H1 (cell line): Measurements from ENCODE around the gene LAMP1. TPM values are rescaled to one million over a fixed set of nuclear protein-coding genes. Genes with fewer than 3 reads are reported as not detected.

ENCODE experiments used
- ATF2 ChIP-seq: IDR thresholded peaks from 2 replicates; pipeline ENCODE4 v1.6.1; 2012; ENCODE audit warnings: low read length, inconsistent platforms
- CHD7 ChIP-seq: fragments of 300-600 bp; sonication (generic); IDR thresholded peaks from 2 replicates; pipeline ENCODE4 v1.7.1; 2012; ENCODE audit warnings: low read length, moderate library complexity, mild to moderate bottlenecking, inconsistent platforms; ENCODE audit not compliant: insufficient replicate concordance
- EGR1 ChIP-seq: IDR thresholded peaks from 2 replicates; pipeline ENCODE4 v1.6.1; 2011; ENCODE audit warnings: low read depth, low read length, borderline replicate concordance
- JUND ChIP-seq: IDR thresholded peaks from 2 replicates; pipeline ENCODE4 v1.6.1; 2011; ENCODE audit warnings: mild to moderate bottlenecking, improper control_type of control experiment, low read length
- POU5F1 ChIP-seq: IDR thresholded peaks from 2 replicates; pipeline ENCODE4 v1.6.1; 2011; ENCODE audit warnings: low read depth, mild to moderate bottlenecking, low read length, moderate library complexity
- SIN3A ChIP-seq, 2 experiments: IDR thresholded peaks in 1 of 2; conservative IDR thresholded peaks in 1 of 2; 2 replicates each; pipeline ENCODE4 v1.6.1; 2011 to 2012; ENCODE audit warnings: low read length in 2 of 2, improper control_type of control experiment in 1 of 2, low read depth in 1 of 2, mild to moderate bottlenecking in 1 of 2
- SIRT6 ChIP-seq: IDR thresholded peaks from one replicate; pipeline ENCODE4 v1.7.1; 2012; ENCODE audit warnings: low read length, inconsistent platforms
- YY1 ChIP-seq: IDR thresholded peaks from 2 replicates; pipeline ENCODE4 v1.6.1; 2011; ENCODE audit warnings: low read depth, mild to moderate bottlenecking, low read length
- polyA plus RNA-seq, 7 experiments: library from polyadenylated mRNA; depleted of rRNA in 3 of 7; stranded (reverse) in 5 of 7; unstranded in 2 of 7; fragments of >200 nt in 5 of 7; fragments of 200-250 nt in 2 of 7; gene quantifications; 1 replicate in 5 of 7; 2 replicates in 1 of 7; 4 replicates in 1 of 7; pipeline versions ENCODE4 v1.2.1 to v1.2.3, GENCODE V29; 2011 to 2013; ENCODE audit warnings: missing spikeins in 2 of 7, mixed read lengths in 2 of 7
- total RNA-seq: library from RNA; stranded (reverse); fragmentation: NEBNext Ultra II Directional; extraction: Animal tissue kit (Norgen Biotek cat#: 25700); gene quantifications from 2 replicates; pipeline ENCODE4 v1.2.1, GENCODE V29; 2021

LAMP1 gene
- total and polyA plus RNA-seq, 2 of the 8 experiments (the other 6 are each of a cell fraction or from before 2014, with no cell fraction given) = 97.6 to 140 TPM

GRCh38 chr13:113292021-113292862, 4.8 kb upstream of the LAMP1 start (continued):
- TF ChIP-seq CHD7 = no peak
- no peak for TF ChIP-seq YY1
- TF ChIP-seq JUND = no peak
- no peak for TF ChIP-seq POU5F1
- TF ChIP-seq EGR1 = peak; percentile 98
- TF ChIP-seq ATF2 = no peak
- TF ChIP-seq SIN3A (conservative IDR thresholded peaks at IDR 0.05 in 1 of 2, IDR thresholded peaks at IDR 0.05 in 1 of 2; ENCODE audit: low read depth in 1 of 2, low read length in 2 of 2) = no peak
- TF ChIP-seq SIRT6 = no peak
